Nephron progenitor cell (in vitro differentiated cells): ENCODE data around the gene GRM1.

ENCODE experiments used
- DNase-seq: peaks from one replicate; pipeline ENCODE4 v3.0.0; 2021
- H3K27ac Mint-ChIP-seq: 2 replicates; pipeline ENCODE4 v1.8.0; 2021; ENCODE audit warnings: mild to moderate bottlenecking, moderate library complexity, mixed read lengths
- H3K27me3 Mint-ChIP-seq: 2 replicates; pipeline ENCODE4 v1.8.0; 2021; ENCODE audit warnings: mild to moderate bottlenecking, low read depth, mixed read lengths; ENCODE audit not compliant: poor library complexity
- H3K36me3 Mint-ChIP-seq: 2 replicates; pipeline ENCODE4 v1.8.0; 2021; ENCODE audit warnings: low read depth, mixed read lengths
- H3K4me1 Mint-ChIP-seq: 2 replicates; pipeline ENCODE4 v1.8.0; 2021; ENCODE audit warnings: mixed read lengths
- H3K4me3 Mint-ChIP-seq: 2 replicates; pipeline ENCODE4 v1.8.0; 2021; ENCODE audit warnings: mild to moderate bottlenecking, moderate library complexity, mixed read lengths
- H3K9me3 Mint-ChIP-seq: 2 replicates; pipeline ENCODE4 v1.8.0; 2021; ENCODE audit warnings: mild to moderate bottlenecking, moderate library complexity, mixed read lengths
- CTCF ChIP-seq: fragments of 200-600 bp; sonication (generic); IDR thresholded peaks from 2 replicates; pipeline ENCODE4 v1.5.0; 2021; ENCODE audit warnings: antibody characterized with exemption

Gene GRM1

GRCh38 chr6:146481527-146481926 is 452.7 kb downstream of the GRM1 start:
- Mint-ChIP-seq H3K4me1 (no peaks in the 10 kb centered on the region), H3K4me3 (no peak overlapping the region), H3K36me3 (no peaks in the 10 kb centered on the region), H3K27me3 (peaks cover 4% of the 10 kb centered on the region), H3K9me3 (peaks cover 10% of the 10 kb centered on the region), H3K27ac (no peak overlapping the region)
- no peak for DNase-seq
- no peak for TF ChIP-seq CTCF

GRCh38 chr6:146484411-146484810 is 455.5 kb downstream of the GRM1 start:
- DNase-seq, result no peak
- peaks cover 3% of the 10 kb centered on the region for H3K27me3 Mint-ChIP-seq
- H3K27ac Mint-ChIP-seq, result no peak overlapping the region
- no peaks in the 10 kb centered on the region for H3K36me3 Mint-ChIP-seq
- peaks cover 9% of the 10 kb centered on the region for H3K9me3 Mint-ChIP-seq
- H3K4me3 Mint-ChIP-seq, result no peak overlapping the region
- H3K4me1 Mint-ChIP-seq, result no peaks in the 10 kb centered on the region
- TF ChIP-seq CTCF, result no peak
